Suprapubic skin (tissue), 3 donors: Measurements from ENCODE around the gene ZBTB21.

Experiments
- CTCF ChIP-seq, 2 donors: fragments of 200-600 bp in 1 of 2; fragments of 450-650 bp in 1 of 2; sonication (generic) in 1 of 2; IDR thresholded peaks; one replicate each; pipeline ENCODE4 v1.5.1; 2016 to 2019; ENCODE audit warnings: antibody characterized with exemption in 2 of 2, mild to moderate bottlenecking in 1 of 2, moderate library complexity in 1 of 2
- POLR2A ChIP-seq, 2 donors: fragments of 450-650 bp; IDR thresholded peaks; one replicate each; pipeline ENCODE4 v1.6.1; 2017; ENCODE audit warnings: antibody characterized with exemption in 2 of 2, mild to moderate bottlenecking in 2 of 2, moderate library complexity in 2 of 2

DNA sequence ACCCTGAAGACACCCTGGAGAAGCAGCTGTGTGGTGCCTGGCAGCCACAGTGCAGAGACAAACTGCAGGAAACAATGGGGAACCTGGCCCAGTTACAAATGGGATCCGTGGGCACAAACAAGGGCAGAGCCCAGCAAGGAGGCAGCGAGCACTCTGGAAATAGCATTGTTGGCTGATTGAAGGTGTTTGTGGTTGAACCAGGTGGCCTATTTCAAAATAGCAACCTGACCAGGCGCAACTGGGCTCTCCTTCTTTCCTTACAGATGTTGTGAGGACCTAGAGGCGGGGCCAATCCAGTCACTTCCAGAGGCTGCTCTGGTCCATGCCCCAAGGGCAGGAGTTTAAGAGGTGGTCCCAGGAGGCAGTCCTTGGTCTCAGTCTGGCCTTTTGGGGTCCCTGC, 21.7 kb upstream of the ZBTB21 start:
- no peak for TF ChIP-seq CTCF (IDR thresholded peaks at IDR 0.05)
- no peak for TF ChIP-seq POLR2A (IDR thresholded peaks at IDR 0.05)
